Spleen (tissue), 7 donors: Measurements from ENCODE around the gene ECT2L.

Source experiments
- CTCF ChIP-seq, 11 experiments: fragments of 200-600 bp in 7 of 11; fragments of 450-650 bp in 4 of 11; sonication (generic) in 4 of 11; IDR thresholded peaks in 8 of 11; conservative IDR thresholded peaks in 3 of 11; 1 replicate in 7 of 11; 2 replicates in 4 of 11; pipeline versions ENCODE4 v1.4.0 to v1.8.0; 2016 to 2021; ENCODE audit warnings: antibody characterized with exemption in 11 of 11, inconsistent platforms in 4 of 11, mild to moderate bottlenecking in 1 of 11
- POLR2AphosphoS5 ChIP-seq, 3 donors: sonication (generic); formaldehyde crosslinking; IDR thresholded peaks; one replicate each; pipeline ENCODE4 v1.5.1; 2017; ENCODE audit warnings: antibody characterized with exemption in 3 of 3
- donor health status: DM: no; HTN: no; CAD: no; lungs with moderate emphysema.
- donor health status: DM: no; HTN: no; CAD: no.
- donor health status: DM: no; HTN: no; CAD: no.

- TF ChIP-seq CTCF (IDR thresholded peaks at IDR 0.05 in 8 of 11, conservative IDR thresholded peaks at IDR 0.05 in 3 of 11) = no peak
- TF ChIP-seq POLR2AphosphoS5 (IDR thresholded peaks at IDR 0.05) = no peak
Measured at GRCh38 chr6:138865480-138866109, 69.7 kb downstream of the ECT2L start.
